ENCODE data around the gene DCP2. TPM values are rescaled to one million over a fixed set of nuclear protein-coding genes. Genes with fewer than 3 reads are reported as not detected.
"Not testable (repeated sequence)": the region's sequence is repeated elsewhere in the genome, so short reads cannot be mapped to it uniquely, and the experiment has no call there.

The DCP2 gene
- total RNA-seq, 2 donors from 2014 or later: 82.8 to 136 TPM

GRCh38 chr5:112959872-112960271 lies 16.7 kb upstream of the DCP2 start:
- H3K9me3 Mint-ChIP-seq; H3K27ac Mint-ChIP-seq; DNase-seq (ENCODE audit: low spot score in 2 of 2): not testable (repeated sequence)

GRCh38 chr5:112960315-112960714 lies 16.3 kb upstream of the DCP2 start:
- H3K27ac Mint-ChIP-seq: peak overlapping the region in 1 of 2 donors; percentile 66
- no peaks in the 10 kb centered on the region for H3K9me3 Mint-ChIP-seq
- no peaks in the 10 kb centered on the region for H3K36me3 Mint-ChIP-seq
- ATAC-seq (no peak), DNase-seq (ENCODE audit: low spot score in 2 of 2) (no peak)

More at GRCh38 chr5:112959872-112960271, 16.7 kb upstream of the DCP2 start:
- not testable (repeated sequence) for ATAC-seq, H3K36me3 Mint-ChIP-seq

GRCh38 chr5:112960863-112961504 lies 15.6 kb upstream of the DCP2 start:
- no peak overlapping the region for H3K27ac Mint-ChIP-seq
- no peaks in the 10 kb centered on the region for H3K9me3 Mint-ChIP-seq
- no peaks in the 10 kb centered on the region for H3K36me3 Mint-ChIP-seq
- ATAC-seq: no peak
- no peak for DNase-seq (ENCODE audit: low spot score in 2 of 2)

- H3K9me3 Mint-ChIP-seq; DNase-seq (ENCODE audit: low spot score in 2 of 2); H3K36me3 Mint-ChIP-seq: not testable (repeated sequence)
- peak in 1 of 2 donors; percentile 1 for ATAC-seq
- H3K27ac Mint-ChIP-seq: peak overlapping the region; percentile 37 to 46
Observed at GRCh38 chr5:112963374-112963733, 13.2 kb upstream of the DCP2 start.

- H3K27ac Mint-ChIP-seq: peak overlapping the region; percentile 12 to 30
- no peaks in the 10 kb centered on the region for H3K9me3 Mint-ChIP-seq
- H3K36me3 Mint-ChIP-seq: no peaks in the 10 kb centered on the region
- DNase-seq (ENCODE audit: low spot score in 2 of 2) (peak in 1 of 2 donors; percentile 25), ATAC-seq (peak in 1 of 2 donors; percentile 51)
Observed at GRCh38 chr5:112965733-112966306, 10.8 kb upstream of the DCP2 start.

GRCh38 chr5:112967520-112968083 lies 9.0 kb upstream of the DCP2 start:
- H3K36me3 Mint-ChIP-seq: no peaks in the 10 kb centered on the region
- H3K27ac Mint-ChIP-seq: no peak overlapping the region
- no peak for DNase-seq (ENCODE audit: low spot score in 2 of 2)
- no peaks in the 10 kb centered on the region for H3K9me3 Mint-ChIP-seq
- ATAC-seq: no peak

- Mint-ChIP-seq H3K9me3 (no peaks in the 10 kb centered on the region), H3K36me3 (no peaks in the 10 kb centered on the region), H3K27ac (no peak overlapping the region)
- ATAC-seq (no peak), DNase-seq (ENCODE audit: low spot score in 2 of 2) (no peak)
Observed at GRCh38 chr5:112968411-112969106, 8.0 kb upstream of the DCP2 start.

GRCh38 chr5:112971276-112971675 lies 5.3 kb upstream of the DCP2 start:
- H3K27ac Mint-ChIP-seq: no peak overlapping the region
- DNase-seq (ENCODE audit: low spot score in 2 of 2): no peak

GRCh38 chr5:112973036-112973435 lies 3.6 kb upstream of the DCP2 start:
- Mint-ChIP-seq H3K36me3 (peaks cover 14 to 17% of the 10 kb centered on the region in 2 donors), H3K9me3 (no peaks in the 10 kb centered on the region), H3K27ac (no peak overlapping the region)
- DNase-seq (ENCODE audit: low spot score in 2 of 2) (no peak), ATAC-seq (no peak)

More at GRCh38 chr5:112971276-112971675, 5.3 kb upstream of the DCP2 start:
- no peaks in the 10 kb centered on the region for H3K9me3 Mint-ChIP-seq
- no peak for ATAC-seq
- peaks cover 0 to 5% of the 10 kb centered on the region in 2 donors for H3K36me3 Mint-ChIP-seq

- Mint-ChIP-seq H3K9me3 (no peaks in the 10 kb centered on the region), H3K27ac (no peak overlapping the region), H3K36me3 (peaks cover 17 to 18% of the 10 kb centered on the region in 2 donors)
- DNase-seq (ENCODE audit: low spot score in 2 of 2) (no peak), ATAC-seq (no peak)
Observed at GRCh38 chr5:112973904-112974303, 2.7 kb upstream of the DCP2 start.

- H3K9me3 Mint-ChIP-seq: no peaks in the 10 kb centered on the region
- peak overlapping the region in 1 of 2 donors; percentile 94 for H3K27ac Mint-ChIP-seq
- no peak for DNase-seq (ENCODE audit: low spot score in 2 of 2)
- ATAC-seq: no peak
- peaks cover 17 to 18% of the 10 kb centered on the region in 2 donors for H3K36me3 Mint-ChIP-seq
Observed at GRCh38 chr5:112974901-112975300, 1.7 kb upstream of the DCP2 start.

- H3K27ac Mint-ChIP-seq: peak overlapping the region; percentile 94 to 99
- ATAC-seq: no peak
- DNase-seq (ENCODE audit: low spot score in 2 of 2): no peak
- H3K9me3 Mint-ChIP-seq: no peaks in the 10 kb centered on the region
- peaks cover 17 to 23% of the 10 kb centered on the region in 2 donors for H3K36me3 Mint-ChIP-seq
Observed at GRCh38 chr5:112975721-112976431, 722 bp upstream of the DCP2 start.

GRCh38 chr5:112977440-112977861 lies 853 bp downstream of the DCP2 start:
- peak overlapping the region; percentile 94 to 99 for H3K27ac Mint-ChIP-seq
- H3K9me3 Mint-ChIP-seq: peaks cover 0 to 4% of the 10 kb centered on the region in 2 donors
- DNase-seq (ENCODE audit: low spot score in 2 of 2): no peak
- peaks cover 17 to 37% of the 10 kb centered on the region in 2 donors for H3K36me3 Mint-ChIP-seq
- no peak for ATAC-seq

GRCh38 chr5:112978836-112979235 lies 2.2 kb downstream of the DCP2 start:
- Mint-ChIP-seq H3K9me3 (peaks cover 0 to 4% of the 10 kb centered on the region in 2 donors), H3K27ac (no peak overlapping the region), H3K36me3 (peaks cover 17 to 50% of the 10 kb centered on the region in 2 donors)
- ATAC-seq: no peak
- DNase-seq (ENCODE audit: low spot score in 2 of 2): no peak

- no peak overlapping the region for H3K27ac Mint-ChIP-seq
- DNase-seq (ENCODE audit: low spot score in 2 of 2): no peak
- no peak for ATAC-seq
Observed at GRCh38 chr5:112979723-112980122, 3.1 kb downstream of the DCP2 start.

GRCh38 chr5:112983363-112983762 lies 6.8 kb downstream of the DCP2 start:
- no peak for DNase-seq (ENCODE audit: low spot score in 2 of 2)
- ATAC-seq: no peak
- peaks cover 0 to 4% of the 10 kb centered on the region in 2 donors for H3K9me3 Mint-ChIP-seq
- no peak overlapping the region for H3K27ac Mint-ChIP-seq
- peaks cover 0 to 38% of the 10 kb centered on the region in 2 donors for H3K36me3 Mint-ChIP-seq

More at GRCh38 chr5:112979723-112980122, 3.1 kb downstream of the DCP2 start:
- peaks cover 0 to 4% of the 10 kb centered on the region in 2 donors for H3K9me3 Mint-ChIP-seq
- peaks cover 17 to 54% of the 10 kb centered on the region in 2 donors for H3K36me3 Mint-ChIP-seq
